ENCODE data around the gene DSCAM. TPM values are rescaled to one million over a fixed set of nuclear protein-coding genes. Genes with fewer than 3 reads are reported as not detected.

DSCAM gene
- total and polyA plus RNA-seq, 5 donors, result under 0.01 TPM; not detected in 4

- Histone ChIP-seq H3K4me1 (ENCODE audit: control insufficient read depth, insufficient read depth, low read length) (no peaks in the 10 kb centered on the region), H3K4me3 (ENCODE audit: low read length) (no peak overlapping the region), H3K27me3 (ENCODE audit: control insufficient read depth, insufficient read depth) (no peaks in the 10 kb centered on the region), H3K27ac (ENCODE audit: low read length) (no peak overlapping the region), H3K9me3 (ENCODE audit: control insufficient read depth, low read length) (no peaks in the 10 kb centered on the region)
- intact Hi-C loops (cut with DNase I), result no loop called here
- WGBS, result 52% methylated on average over 6 of the region's 6 CpGs
- DNase-seq (no peak), ATAC-seq (no peak)
Observed at GRCh38 chr21:40177979-40178378, 669.0 kb downstream of the DSCAM start.

- WGBS, result 48% methylated on average over 5 of the region's 5 CpGs
- H3K27me3 ChIP-seq (ENCODE audit: control insufficient read depth, insufficient read depth), result no peaks in the 10 kb centered on the region
- intact Hi-C loops (cut with DNase I), result no loop called here
- H3K4me3 ChIP-seq (ENCODE audit: low read length), result no peak overlapping the region
- no peak for ATAC-seq
- H3K9me3 ChIP-seq (ENCODE audit: control insufficient read depth, low read length), result no peaks in the 10 kb centered on the region
- DNase-seq, result no peak
- no peaks in the 10 kb centered on the region for H3K4me1 ChIP-seq (ENCODE audit: control insufficient read depth, insufficient read depth, low read length)
- H3K27ac ChIP-seq (ENCODE audit: low read length), result no peak overlapping the region
Observed at GRCh38 chr21:40176724-40177123, 670.2 kb downstream of the DSCAM start.

- WGBS, result 81% methylated on average over 6 of the region's 6 CpGs
- no peaks in the 10 kb centered on the region for H3K27me3 ChIP-seq (ENCODE audit: control insufficient read depth, insufficient read depth)
- intact Hi-C loops (cut with DNase I), result no loop called here
- H3K27ac ChIP-seq (ENCODE audit: low read length), result no peak overlapping the region
- no peaks in the 10 kb centered on the region for H3K9me3 ChIP-seq (ENCODE audit: control insufficient read depth, low read length)
- no peak overlapping the region for H3K4me3 ChIP-seq (ENCODE audit: low read length)
- DNase-seq, result no peak
- ATAC-seq, result no peak
- H3K4me1 ChIP-seq (ENCODE audit: control insufficient read depth, insufficient read depth, low read length), result no peaks in the 10 kb centered on the region
Observed at GRCh38 chr21:40173816-40174215, 673.1 kb downstream of the DSCAM start.

GRCh38 chr21:40169971-40170370 lies 677.0 kb downstream of the DSCAM start:
- intact Hi-C loops (cut with DNase I), result no loop called here
- no peaks in the 10 kb centered on the region for H3K4me1 ChIP-seq (ENCODE audit: control insufficient read depth, insufficient read depth, low read length)

GRCh38 chr21:40166291-40166843 lies 680.6 kb downstream of the DSCAM start:
- DNase-seq (no peak), ATAC-seq (no peak)
- no peak overlapping the region for H3K4me3 ChIP-seq (ENCODE audit: low read length)
- no peak overlapping the region for H3K27ac ChIP-seq (ENCODE audit: low read length)
- H3K4me1 ChIP-seq (ENCODE audit: control insufficient read depth, insufficient read depth, low read length), result no peaks in the 10 kb centered on the region
- H3K27me3 ChIP-seq (ENCODE audit: control insufficient read depth, insufficient read depth), result no peaks in the 10 kb centered on the region
- H3K9me3 ChIP-seq (ENCODE audit: control insufficient read depth, low read length), result no peaks in the 10 kb centered on the region
- 89% methylated on average over 6 of the region's 6 CpGs for WGBS
- intact Hi-C loops (cut with DNase I), result no loop called here

More at GRCh38 chr21:40169971-40170370, 677.0 kb downstream of the DSCAM start:
- H3K27me3 ChIP-seq (ENCODE audit: control insufficient read depth, insufficient read depth), result no peaks in the 10 kb centered on the region
- no peaks in the 10 kb centered on the region for H3K9me3 ChIP-seq (ENCODE audit: control insufficient read depth, low read length)
- WGBS, result 97% methylated on average over 11 of the region's 11 CpGs
- no peak overlapping the region for H3K4me3 ChIP-seq (ENCODE audit: low read length)
- ATAC-seq (no peak), DNase-seq (no peak)
- H3K27ac ChIP-seq (ENCODE audit: low read length), result no peak overlapping the region

- no peaks in the 10 kb centered on the region for H3K27me3 ChIP-seq (ENCODE audit: control insufficient read depth, insufficient read depth)
- 89% methylated on average over 11 of the region's 11 CpGs for WGBS
- no peak overlapping the region for H3K27ac ChIP-seq (ENCODE audit: low read length)
- no peaks in the 10 kb centered on the region for H3K4me1 ChIP-seq (ENCODE audit: control insufficient read depth, insufficient read depth, low read length)
- intact Hi-C loops (cut with DNase I), result no loop called here
- H3K9me3 ChIP-seq (ENCODE audit: control insufficient read depth, low read length), result no peaks in the 10 kb centered on the region
- H3K4me3 ChIP-seq (ENCODE audit: low read length), result no peak overlapping the region
- ATAC-seq (no peak), DNase-seq (no peak)
Observed at GRCh38 chr21:40165773-40166070, 681.2 kb downstream of the DSCAM start.

- H3K4me3 ChIP-seq (ENCODE audit: low read length), result no peak overlapping the region
- DNase-seq (no peak), ATAC-seq (peak; percentile 56 to 64)
- H3K4me1 ChIP-seq (ENCODE audit: control insufficient read depth, insufficient read depth, low read length), result no peaks in the 10 kb centered on the region
- no peak overlapping the region for H3K27ac ChIP-seq (ENCODE audit: low read length)
- intact Hi-C loops (cut with DNase I), result no loop called here
- H3K9me3 ChIP-seq (ENCODE audit: control insufficient read depth, low read length), result no peaks in the 10 kb centered on the region
- H3K27me3 ChIP-seq (ENCODE audit: control insufficient read depth, insufficient read depth), result no peaks in the 10 kb centered on the region
- WGBS, result 55% methylated on average over 10 of the region's 10 CpGs
Observed at GRCh38 chr21:40164905-40165772, 681.8 kb downstream of the DSCAM start.

GRCh38 chr21:40162075-40162474 lies 684.9 kb downstream of the DSCAM start:
- no peak overlapping the region for H3K4me3 ChIP-seq (ENCODE audit: low read length)
- intact Hi-C loops (cut with DNase I), result no loop called here
- no peaks in the 10 kb centered on the region for H3K9me3 ChIP-seq (ENCODE audit: control insufficient read depth, low read length)
- DNase-seq (no peak), ATAC-seq (no peak)
- H3K27ac ChIP-seq (ENCODE audit: low read length), result no peak overlapping the region
- H3K27me3 ChIP-seq (ENCODE audit: control insufficient read depth, insufficient read depth), result no peaks in the 10 kb centered on the region
- 51% methylated on average over 2 of the region's 2 CpGs for WGBS
- H3K4me1 ChIP-seq (ENCODE audit: control insufficient read depth, insufficient read depth, low read length), result no peaks in the 10 kb centered on the region

GRCh38 chr21:40160911-40161310 lies 686.0 kb downstream of the DSCAM start:
- Histone ChIP-seq H3K9me3 (ENCODE audit: control insufficient read depth, low read length) (no peaks in the 10 kb centered on the region), H3K27me3 (ENCODE audit: control insufficient read depth, insufficient read depth) (no peaks in the 10 kb centered on the region), H3K27ac (ENCODE audit: low read length) (no peak overlapping the region), H3K4me1 (ENCODE audit: control insufficient read depth, insufficient read depth, low read length) (no peaks in the 10 kb centered on the region), H3K4me3 (ENCODE audit: low read length) (no peak overlapping the region)
- ATAC-seq (no peak), DNase-seq (no peak)
- WGBS, result 81% methylated on average over 5 of the region's 5 CpGs
- intact Hi-C loops (cut with DNase I), result no loop called here

- intact Hi-C loops (cut with DNase I), result no loop called here
- Histone ChIP-seq H3K27me3 (ENCODE audit: control insufficient read depth, insufficient read depth) (no peaks in the 10 kb centered on the region), H3K9me3 (ENCODE audit: control insufficient read depth, low read length) (no peaks in the 10 kb centered on the region), H3K27ac (ENCODE audit: low read length) (no peak overlapping the region), H3K4me1 (ENCODE audit: control insufficient read depth, insufficient read depth, low read length) (no peaks in the 10 kb centered on the region), H3K4me3 (ENCODE audit: low read length) (no peak overlapping the region)
- WGBS, result 37% methylated on average over 3 of the region's 3 CpGs
- ATAC-seq, result no peak
- no peak for DNase-seq
Observed at GRCh38 chr21:40158366-40158765, 688.6 kb downstream of the DSCAM start.

GRCh38 chr21:40155563-40155962 lies 691.4 kb downstream of the DSCAM start:
- ATAC-seq, result no peak
- H3K4me1 ChIP-seq (ENCODE audit: control insufficient read depth, insufficient read depth, low read length), result no peaks in the 10 kb centered on the region
- no peaks in the 10 kb centered on the region for H3K9me3 ChIP-seq (ENCODE audit: control insufficient read depth, low read length)
- H3K27ac ChIP-seq (ENCODE audit: low read length), result no peak overlapping the region
- intact Hi-C loops (cut with DNase I), result no loop called here
- H3K4me3 ChIP-seq (ENCODE audit: low read length), result no peak overlapping the region
- no peak for DNase-seq
- WGBS, result 84% methylated on average over 7 of the region's 7 CpGs
- H3K27me3 ChIP-seq (ENCODE audit: control insufficient read depth, insufficient read depth), result no peaks in the 10 kb centered on the region

All from right cardiac atrium (tissue), 5 donors.